ENCODE measurements around the gene PHIP. TPM values are rescaled to one million over a fixed set of nuclear protein-coding genes. Genes with fewer than 3 reads are reported as not detected.

PHIP gene
- total RNA-seq, 4 donors from 2014 or later, result 17.1 to 38.5 (median 25.7) TPM

DNA sequence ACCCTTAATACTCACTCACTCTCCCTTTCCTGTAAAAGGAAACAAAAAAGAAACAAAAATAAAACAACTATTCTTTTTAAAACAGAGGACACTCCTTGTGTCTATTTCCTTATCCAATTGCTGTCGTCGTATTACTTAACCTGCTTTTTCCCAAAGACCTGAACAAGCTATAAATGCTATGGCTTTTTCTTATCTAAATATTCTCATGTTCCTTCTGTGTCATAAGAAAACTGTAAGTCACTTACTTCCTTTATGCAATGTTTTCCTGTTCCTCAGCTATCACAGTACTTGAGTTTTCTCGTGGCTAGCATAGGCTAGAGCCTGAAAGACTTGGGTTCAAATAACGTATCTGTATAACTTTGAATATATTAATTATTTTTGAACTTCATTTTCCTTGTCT is 111.5 kb downstream of the PHIP start:
- Histone ChIP-seq H3K36me3 (peaks cover 64% of the 10 kb centered on the region), H3K4me3 (no peak overlapping the region), H3K27me3 (no peaks in the 10 kb centered on the region), H3K27ac (no peak overlapping the region), H3K4me1 (no peaks in the 10 kb centered on the region), H3K9me3 (no peaks in the 10 kb centered on the region)
- TF ChIP-seq POLR2A (IDR thresholded peaks at IDR 0.05), result no peak
- TF ChIP-seq, protein P1, sequence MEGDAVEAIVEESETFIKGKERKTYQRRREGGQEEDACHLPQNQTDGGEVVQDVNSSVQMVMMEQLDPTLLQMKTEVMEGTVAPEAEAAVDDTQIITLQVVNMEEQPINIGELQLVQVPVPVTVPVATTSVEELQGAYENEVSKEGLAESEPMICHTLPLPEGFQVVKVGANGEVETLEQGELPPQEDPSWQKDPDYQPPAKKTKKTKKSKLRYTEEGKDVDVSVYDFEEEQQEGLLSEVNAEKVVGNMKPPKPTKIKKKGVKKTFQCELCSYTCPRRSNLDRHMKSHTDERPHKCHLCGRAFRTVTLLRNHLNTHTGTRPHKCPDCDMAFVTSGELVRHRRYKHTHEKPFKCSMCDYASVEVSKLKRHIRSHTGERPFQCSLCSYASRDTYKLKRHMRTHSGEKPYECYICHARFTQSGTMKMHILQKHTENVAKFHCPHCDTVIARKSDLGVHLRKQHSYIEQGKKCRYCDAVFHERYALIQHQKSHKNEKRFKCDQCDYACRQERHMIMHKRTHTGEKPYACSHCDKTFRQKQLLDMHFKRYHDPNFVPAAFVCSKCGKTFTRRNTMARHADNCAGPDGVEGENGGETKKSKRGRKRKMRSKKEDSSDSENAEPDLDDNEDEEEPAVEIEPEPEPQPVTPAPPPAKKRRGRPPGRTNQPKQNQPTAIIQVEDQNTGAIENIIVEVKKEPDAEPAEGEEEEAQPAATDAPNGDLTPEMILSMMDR (IDR thresholded peaks at IDR 0.05), result no peak
- no peak for TF ChIP-seq EP300 (IDR thresholded peaks at IDR 0.05)
- no peak for TF ChIP-seq POLR2AphosphoS5 (IDR thresholded peaks at IDR 0.05)
- no peak for DNase-seq (ENCODE audit: low spot score in 2 of 2)
- 89% methylated on average over 4 of the region's 4 CpGs for WGBS

DNA sequence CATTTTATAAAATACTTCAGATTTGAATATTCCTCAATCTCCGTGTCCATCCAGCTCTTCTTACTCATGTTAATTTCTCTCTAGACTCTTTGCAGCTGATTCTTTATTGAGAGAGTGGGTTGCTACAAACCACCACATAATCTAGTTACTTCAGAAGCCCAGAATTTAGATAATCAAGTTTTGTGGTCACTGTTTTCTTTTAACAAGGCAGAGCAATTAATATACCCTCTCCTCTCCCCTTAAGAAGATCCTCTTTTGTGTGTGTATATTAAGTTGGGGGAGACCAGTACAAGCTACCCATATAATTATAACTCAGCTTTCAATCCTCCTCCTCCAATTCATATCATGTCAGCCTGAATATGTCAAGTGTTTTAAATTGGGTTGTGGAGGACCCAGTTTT is 115.6 kb downstream of the PHIP start:
- 98% methylated on average over 1 of the region's 1 CpG for WGBS
- Histone ChIP-seq H3K36me3 (peaks cover 68% of the 10 kb centered on the region), H3K27me3 (no peaks in the 10 kb centered on the region), H3K4me1 (no peaks in the 10 kb centered on the region), H3K4me3 (no peak overlapping the region), H3K9me3 (no peaks in the 10 kb centered on the region), H3K27ac (no peak overlapping the region)
- no peak for TF ChIP-seq POLR2A (IDR thresholded peaks at IDR 0.05)
- TF ChIP-seq, protein P1 (IDR thresholded peaks at IDR 0.05), result no peak
- DNase-seq (ENCODE audit: low spot score in 2 of 2), result no peak

DNA sequence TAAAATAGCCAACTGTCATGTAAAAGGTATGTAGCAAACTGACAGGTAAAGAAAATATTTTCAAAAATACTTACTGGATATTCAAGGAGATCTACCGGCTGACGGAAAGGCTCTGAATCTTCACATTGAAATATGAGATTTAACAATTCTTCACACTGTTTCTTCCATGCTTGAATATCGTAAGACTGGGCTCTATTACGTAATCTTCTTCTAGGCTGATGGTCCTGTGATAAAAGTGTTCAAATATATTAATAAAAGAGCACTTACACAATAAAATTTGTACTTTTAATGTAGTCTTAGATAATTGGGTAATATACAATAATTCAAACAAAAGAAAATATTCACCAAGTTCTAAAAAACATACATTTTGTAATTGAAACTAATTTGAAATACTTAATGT is 123.3 kb downstream of the PHIP start:
- Histone ChIP-seq H3K27me3 (no peaks in the 10 kb centered on the region), H3K4me1 (no peaks in the 10 kb centered on the region), H3K9me3 (no peaks in the 10 kb centered on the region), H3K36me3 (peaks cover 73% of the 10 kb centered on the region), H3K4me3 (no peak overlapping the region), H3K27ac (no peak overlapping the region)
- 95% methylated on average over 4 of the region's 4 CpGs for WGBS
- TF ChIP-seq POLR2AphosphoS5 (IDR thresholded peaks at IDR 0.05), result no peak
- TF ChIP-seq EP300 (IDR thresholded peaks at IDR 0.05), result no peak
- TF ChIP-seq, protein P1 (IDR thresholded peaks at IDR 0.05), result no peak
- TF ChIP-seq POLR2A (IDR thresholded peaks at IDR 0.05), result no peak
- DNase-seq (ENCODE audit: low spot score in 2 of 2), result no peak

DNA sequence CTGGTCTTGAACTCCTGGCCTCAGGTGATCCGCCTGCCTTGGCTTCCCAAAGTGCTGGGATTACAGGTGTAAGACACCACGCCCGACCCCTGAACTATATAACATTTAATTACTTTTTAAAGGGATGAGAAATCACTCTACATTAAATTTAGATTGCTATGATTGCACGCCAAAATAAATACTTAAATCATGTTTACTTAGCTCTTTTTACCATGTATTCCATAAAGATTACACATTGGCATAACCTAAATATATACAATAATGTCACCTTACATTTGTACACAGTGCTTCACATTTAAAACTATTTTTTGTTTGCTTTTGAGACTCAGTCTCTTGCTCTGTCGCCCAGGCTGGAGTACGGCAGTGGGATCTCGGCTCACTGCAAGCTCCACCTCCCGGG is 124.3 kb downstream of the PHIP start:
- TF ChIP-seq POLR2A (IDR thresholded peaks at IDR 0.05) (no peak), POLR2AphosphoS5 (IDR thresholded peaks at IDR 0.05) (no peak), EP300 (IDR thresholded peaks at IDR 0.05) (no peak)
- TF ChIP-seq, protein P1 (IDR thresholded peaks at IDR 0.05), result no peak
- Histone ChIP-seq H3K27ac (no peak overlapping the region), H3K36me3 (peaks cover 82% of the 10 kb centered on the region), H3K4me3 (no peak overlapping the region), H3K27me3 (no peaks in the 10 kb centered on the region), H3K9me3 (peaks cover 1% of the 10 kb centered on the region), H3K4me1 (no peaks in the 10 kb centered on the region)
- WGBS, result 96% methylated on average over 8 of the region's 8 CpGs
- no peak for DNase-seq (ENCODE audit: low spot score in 2 of 2)

DNA sequence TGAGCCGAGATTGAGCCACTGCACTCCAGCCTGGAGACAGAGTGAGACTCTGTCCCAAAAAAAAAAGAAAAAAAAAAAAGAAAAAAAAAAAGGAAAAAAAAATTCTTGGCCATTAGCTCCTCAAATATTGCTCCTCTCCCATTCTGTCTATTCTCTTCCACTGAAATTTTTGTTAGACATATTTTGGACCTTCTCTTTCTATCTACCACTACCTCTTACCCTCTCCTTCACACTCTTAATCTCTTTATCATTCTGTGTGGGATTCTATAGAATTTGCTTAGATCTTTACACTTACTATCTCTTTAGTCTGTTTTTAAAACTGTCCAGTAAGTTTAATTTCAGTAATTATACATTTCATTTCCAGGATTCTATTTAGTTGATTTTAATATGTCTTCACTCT is 125.7 kb downstream of the PHIP start:
- peaks cover 82% of the 10 kb centered on the region for H3K36me3 ChIP-seq
- DNase-seq (ENCODE audit: low spot score in 2 of 2), result no peak
- no peaks in the 10 kb centered on the region for H3K4me1 ChIP-seq
- H3K27me3 ChIP-seq, result no peaks in the 10 kb centered on the region
- 94% methylated on average over 1 of the region's 1 CpG for WGBS
- TF ChIP-seq POLR2AphosphoS5 (IDR thresholded peaks at IDR 0.05) (no peak), EP300 (IDR thresholded peaks at IDR 0.05) (no peak), POLR2A (IDR thresholded peaks at IDR 0.05) (no peak)
- TF ChIP-seq, protein P1 (IDR thresholded peaks at IDR 0.05), result no peak
- H3K27ac ChIP-seq, result no peak overlapping the region
- H3K9me3 ChIP-seq, result peaks cover 7% of the 10 kb centered on the region
- H3K4me3 ChIP-seq, result no peak overlapping the region

Measured in suprapubic skin (tissue), 4 donors.